Glomerular visceral epithelial cell (primary cell): ENCODE measurements around the gene S1PR4.
A peak's percentile ranks its signal among the peaks of the same experiment; 100 is the strongest.
"Not testable (repeated sequence)": the region's sequence is repeated elsewhere in the genome, so short reads cannot be mapped to it uniquely, and the experiment has no call there.

Experiments used
- DNase-seq: peaks from one replicate; pipeline ENCODE4 v3.0.0-alpha.2; 2016; ENCODE audit errors: extremely low spot score

S1PR4 gene

GRCh38 chr19:3179739-3180293, 1.2 kb downstream of the S1PR4 start:
- no peak for DNase-seq

GRCh38 chr19:3183721-3184641, 5.4 kb downstream of the S1PR4 start:
- no peak for DNase-seq

- no peak for DNase-seq
These were observed 6.4 kb downstream of the S1PR4 start for GRCh38 chr19:3184847-3185460.

- peak; percentile 92 for DNase-seq
These were observed 7.0 kb downstream of the S1PR4 start, which contains the start of gene NCLN for GRCh38 chr19:3185461-3186159. Gene NCLN, plus strand, starts transcription at chr19:3185930. Its CDS starts 101 bp downstream, at chr19:3186031.

- DNase-seq: no peak
These were observed 7.7 kb downstream of the S1PR4 start for GRCh38 chr19:3186160-3186688.

DNA sequence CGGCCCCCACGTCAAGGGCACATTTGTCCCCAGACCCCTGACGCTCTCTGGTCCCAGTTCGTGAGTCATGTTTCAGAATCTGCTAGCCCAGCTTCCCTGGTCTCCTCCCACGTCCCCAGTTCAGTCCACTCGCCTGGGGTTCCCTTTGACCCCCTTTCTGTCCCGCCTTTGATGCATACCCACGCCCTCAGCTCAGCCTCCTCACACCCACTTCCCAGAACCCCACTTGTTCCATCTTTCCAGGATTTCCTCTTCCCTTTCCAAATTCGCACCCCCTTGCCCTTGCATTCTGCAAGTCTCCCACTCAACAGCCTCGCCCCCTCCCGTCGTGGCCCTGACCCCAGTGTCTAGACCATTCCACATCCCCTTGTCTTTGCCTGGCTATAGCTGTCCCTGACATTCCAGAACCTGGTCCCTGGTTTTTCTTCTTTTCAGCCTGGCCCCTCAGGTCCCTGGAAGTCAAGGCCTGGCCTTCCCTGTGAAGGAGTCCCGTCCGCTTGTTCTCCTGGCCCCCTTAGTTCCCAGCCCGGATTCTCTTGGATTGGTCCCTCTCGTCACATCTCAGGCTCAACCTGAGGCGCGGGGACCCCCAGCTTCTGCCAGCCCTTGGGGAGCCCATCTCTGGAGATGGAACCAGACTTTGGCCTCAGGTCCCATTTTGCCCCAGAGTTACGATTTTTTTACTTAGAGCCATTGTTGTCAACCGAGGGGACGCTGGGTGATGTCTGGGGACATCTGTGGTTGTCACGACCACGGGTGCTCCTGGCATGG, 8.5 kb downstream of the S1PR4 start:
- no peak for DNase-seq

DNA sequence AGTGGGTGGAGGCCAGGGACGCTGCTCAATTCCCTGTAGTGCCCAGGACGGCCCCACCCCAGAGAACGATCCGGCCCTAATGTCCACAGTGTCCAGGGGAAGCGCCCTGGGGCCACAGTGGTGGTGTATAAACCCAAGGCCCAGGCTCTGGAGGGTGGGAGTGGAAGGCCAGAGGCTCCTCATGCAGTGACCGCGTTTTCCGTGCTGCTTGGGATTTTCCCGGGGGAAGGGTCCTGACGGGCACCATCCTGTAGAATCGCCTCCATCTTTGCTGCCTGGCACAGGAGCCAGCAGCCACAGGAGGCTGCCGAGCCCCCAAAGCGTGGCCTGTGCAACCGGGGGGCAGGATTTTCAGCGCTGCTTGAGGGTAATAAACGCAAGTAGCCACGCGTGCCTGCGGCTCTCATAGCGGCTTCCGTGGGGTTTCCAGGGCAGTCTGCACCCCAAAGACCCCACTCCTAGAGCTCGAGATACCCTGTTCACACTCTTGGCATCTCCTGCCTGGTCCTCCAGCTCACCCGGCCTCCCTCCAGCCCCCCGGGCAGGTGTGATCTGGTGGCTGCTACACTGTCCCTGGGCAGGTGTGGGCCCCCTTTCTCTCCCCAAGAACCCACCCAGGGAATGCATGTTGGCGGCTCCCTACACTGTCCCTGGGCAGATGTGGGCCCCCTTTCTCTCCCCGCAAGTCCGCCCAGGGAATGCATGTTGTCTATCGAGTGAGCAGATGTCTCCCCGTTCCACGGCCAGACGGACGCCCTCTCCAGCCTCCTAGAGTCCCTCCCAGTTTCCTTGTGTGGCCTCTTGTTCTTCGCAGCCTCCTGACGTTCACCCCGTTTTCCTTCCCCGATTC, 9.3 kb downstream of the S1PR4 start:
- no peak for DNase-seq

- no peak for DNase-seq
These were observed 10.3 kb downstream of the S1PR4 start for GRCh38 chr19:3188627-3189596.

DNA sequence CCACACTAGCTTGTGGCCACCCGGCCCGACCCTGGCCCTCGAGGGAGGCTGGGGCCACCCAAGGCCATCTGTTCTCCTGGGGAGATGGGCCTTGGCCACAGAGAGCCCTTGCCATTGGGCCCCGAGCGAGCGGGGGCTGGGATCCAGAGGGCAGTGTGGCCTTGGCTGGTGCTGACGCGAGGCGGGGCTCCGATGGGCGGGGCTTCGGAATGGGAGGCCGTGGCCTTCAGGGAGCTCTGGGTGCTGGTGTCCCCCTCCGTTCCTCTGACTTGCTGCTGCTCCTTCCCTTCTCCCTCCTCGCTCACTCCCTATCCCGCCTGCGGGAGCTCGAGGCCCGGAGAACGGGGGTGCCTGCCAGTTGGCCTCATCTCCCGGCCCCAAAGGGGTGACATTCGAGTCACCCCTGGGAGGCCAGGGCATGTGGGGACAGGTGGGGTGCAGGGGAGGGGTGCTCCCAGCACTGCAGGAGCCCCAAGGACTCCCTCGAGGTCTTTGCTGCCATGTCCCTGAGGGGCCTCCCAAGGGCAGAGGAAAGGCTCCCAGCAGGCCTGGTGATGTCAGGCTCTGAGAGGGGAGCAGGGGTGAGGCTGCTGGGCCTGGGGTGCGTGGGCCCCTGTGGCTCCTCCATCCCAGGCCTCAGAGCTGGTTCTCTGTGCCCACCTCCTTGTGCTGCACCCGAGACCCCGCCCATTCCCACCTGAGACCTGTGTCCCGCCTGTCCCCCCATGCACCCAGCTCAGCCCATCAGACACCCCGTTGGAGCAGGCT, 11.3 kb downstream of the S1PR4 start:
- DNase-seq: no peak

DNA sequence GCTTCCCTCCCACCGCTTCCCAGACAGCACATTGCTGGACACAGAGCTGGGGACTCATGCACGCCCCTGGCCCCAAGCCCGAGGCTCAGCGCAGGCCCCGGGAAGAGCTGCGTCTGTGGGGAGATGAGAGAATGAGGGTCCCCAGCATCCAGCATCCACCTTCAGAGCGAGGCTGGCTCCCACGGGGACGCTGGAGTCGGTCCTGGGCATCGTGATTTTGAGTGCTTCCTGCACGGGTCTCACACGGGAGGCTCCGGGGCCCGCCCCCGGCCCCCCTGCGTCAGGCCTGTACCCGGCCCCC, 11.9 kb downstream of the S1PR4 start:
- DNase-seq: no peak

- DNase-seq: no peak
These were observed 12.6 kb downstream of the S1PR4 start for GRCh38 chr19:3190921-3191805.

GRCh38 chr19:3191806-3192104, 13.2 kb downstream of the S1PR4 start:
- not testable (repeated sequence) for DNase-seq

GRCh38 chr19:3192228-3192635, 13.7 kb downstream of the S1PR4 start:
- no peak for DNase-seq

DNA sequence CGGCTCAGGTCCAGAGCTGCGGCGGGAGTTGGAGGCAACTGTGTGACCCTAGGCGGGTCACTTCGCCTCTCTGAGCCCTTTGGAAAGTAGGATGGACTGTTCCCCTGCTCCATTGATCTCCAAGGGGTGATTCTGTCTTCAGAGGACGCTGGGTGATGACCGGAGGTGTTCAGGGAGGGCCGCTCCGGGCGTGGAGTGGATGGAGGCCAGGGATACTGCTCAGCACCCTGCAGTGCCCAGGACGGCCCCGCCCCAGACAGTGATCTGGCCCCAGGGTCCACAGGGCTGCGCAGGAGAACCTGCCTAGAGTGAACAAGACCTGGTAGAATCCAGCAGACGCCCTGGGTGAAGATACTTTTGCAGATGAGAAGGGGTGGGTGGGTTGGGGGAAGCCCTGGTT, 14.1 kb downstream of the S1PR4 start:
- no peak for DNase-seq

GRCh38 chr19:3193256-3194105, 14.9 kb downstream of the S1PR4 start:
- DNase-seq: no peak
